ENCODE results near the gene FGA. TPM values are rescaled to one million over a fixed set of nuclear protein-coding genes. Genes with fewer than 3 reads are reported as not detected.

FGA gene
- total and polyA plus RNA-seq, 9 of the 15 experiments (the other 6 are each of a cell fraction or from before 2014, with no cell fraction given), result 0.04 to 2.5 (median 0.07) TPM; not detected in 5

DNA sequence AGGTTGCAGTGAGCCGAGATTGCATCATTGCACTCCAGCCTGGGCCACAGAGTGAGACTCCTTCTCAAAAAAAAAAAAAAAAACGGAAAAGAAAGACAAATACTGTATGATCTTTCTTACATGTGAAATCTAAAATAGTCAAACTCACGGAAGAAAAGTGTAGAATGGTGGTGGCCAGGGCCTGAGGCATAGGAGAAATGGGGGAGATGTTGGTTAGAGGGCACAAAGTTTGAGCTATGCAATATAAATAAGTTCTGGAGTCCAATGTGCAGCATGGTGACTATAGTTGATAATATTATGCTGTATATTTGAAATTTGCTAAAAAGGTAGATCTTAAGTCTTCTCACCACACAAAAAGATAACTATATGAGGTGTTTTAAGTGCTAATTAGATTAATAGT is 1.3 kb upstream of the FGA start:
- no peak for FAIRE-seq

More for the DNA sequence above, 1.3 kb upstream of the FGA start:
- Histone ChIP-seq H4K20me1 (replicated peaks; ENCODE audit: control insufficient read depth, insufficient read depth, low read length) (no peaks in the 10 kb centered on the region), H3K9me3 (replicated peaks; ENCODE audit: control insufficient read depth, insufficient read depth, low read depth, low read length) (no peaks in the 10 kb centered on the region), H3K79me2 (ENCODE audit: control insufficient read depth, insufficient read depth, low read length) (no peaks in the 10 kb centered on the region), H3K4me2 (ENCODE audit: insufficient read depth, low read length) (no peak overlapping the region), H3K27me3 (ENCODE audit: control insufficient read depth in 2 of 2, insufficient read depth in 2 of 2, low read length in 2 of 2) (0 out of 5 replicates have a peak, but pooled peaks cover 0 to 2% of the 10 kb centered on the region in 2 experiments), H3K9ac (ENCODE audit: insufficient read depth in 1 of 2, low read depth in 2 of 2, low read length in 2 of 2) (no peak overlapping the region), H2AFZ (ENCODE audit: low read depth, low read length) (no peak overlapping the region), H3K4me3 (no peak overlapping the region), H3K36me3 (ENCODE audit: control insufficient read depth, insufficient read depth, low read length) (no peaks in the 10 kb centered on the region), H3K4me1 (replicated peaks in 1 of 2; ENCODE audit: control insufficient read depth in 2 of 2, insufficient read depth in 2 of 2, low read length in 2 of 2) (no peaks in the 10 kb centered on the region), H3K9me1 (ENCODE audit: control insufficient read depth, insufficient read depth, low read length) (no peaks in the 10 kb centered on the region), H3K27ac (ENCODE audit: extremely low read depth, low read depth, low read length) (no peak overlapping the region)
- POLR2A ChIA-PET, result no interaction called here
- ATAC-seq, result no peak
- no peak for DNase-seq (ENCODE audit: extremely low read depth in 1 of 4, low spot score in 3 of 4)
- in situ Hi-C loops (cut with MboI), result no loop called here
- no peak for TF ChIP-seq ZNF408 (CRISPR knock-in tag; IDR thresholded peaks at IDR 0.05; ENCODE audit: low read depth)
- TF ChIP-seq KLF10 (CRISPR knock-in tag; IDR thresholded peaks at IDR 0.05), result no peak
- TF ChIP-seq PRPF4 (IDR thresholded peaks at IDR 0.05; ENCODE audit: insufficient read depth, low read depth, low read length, poor library complexity, severe bottlenecking), result no peak
- TF ChIP-seq, protein P1, sequence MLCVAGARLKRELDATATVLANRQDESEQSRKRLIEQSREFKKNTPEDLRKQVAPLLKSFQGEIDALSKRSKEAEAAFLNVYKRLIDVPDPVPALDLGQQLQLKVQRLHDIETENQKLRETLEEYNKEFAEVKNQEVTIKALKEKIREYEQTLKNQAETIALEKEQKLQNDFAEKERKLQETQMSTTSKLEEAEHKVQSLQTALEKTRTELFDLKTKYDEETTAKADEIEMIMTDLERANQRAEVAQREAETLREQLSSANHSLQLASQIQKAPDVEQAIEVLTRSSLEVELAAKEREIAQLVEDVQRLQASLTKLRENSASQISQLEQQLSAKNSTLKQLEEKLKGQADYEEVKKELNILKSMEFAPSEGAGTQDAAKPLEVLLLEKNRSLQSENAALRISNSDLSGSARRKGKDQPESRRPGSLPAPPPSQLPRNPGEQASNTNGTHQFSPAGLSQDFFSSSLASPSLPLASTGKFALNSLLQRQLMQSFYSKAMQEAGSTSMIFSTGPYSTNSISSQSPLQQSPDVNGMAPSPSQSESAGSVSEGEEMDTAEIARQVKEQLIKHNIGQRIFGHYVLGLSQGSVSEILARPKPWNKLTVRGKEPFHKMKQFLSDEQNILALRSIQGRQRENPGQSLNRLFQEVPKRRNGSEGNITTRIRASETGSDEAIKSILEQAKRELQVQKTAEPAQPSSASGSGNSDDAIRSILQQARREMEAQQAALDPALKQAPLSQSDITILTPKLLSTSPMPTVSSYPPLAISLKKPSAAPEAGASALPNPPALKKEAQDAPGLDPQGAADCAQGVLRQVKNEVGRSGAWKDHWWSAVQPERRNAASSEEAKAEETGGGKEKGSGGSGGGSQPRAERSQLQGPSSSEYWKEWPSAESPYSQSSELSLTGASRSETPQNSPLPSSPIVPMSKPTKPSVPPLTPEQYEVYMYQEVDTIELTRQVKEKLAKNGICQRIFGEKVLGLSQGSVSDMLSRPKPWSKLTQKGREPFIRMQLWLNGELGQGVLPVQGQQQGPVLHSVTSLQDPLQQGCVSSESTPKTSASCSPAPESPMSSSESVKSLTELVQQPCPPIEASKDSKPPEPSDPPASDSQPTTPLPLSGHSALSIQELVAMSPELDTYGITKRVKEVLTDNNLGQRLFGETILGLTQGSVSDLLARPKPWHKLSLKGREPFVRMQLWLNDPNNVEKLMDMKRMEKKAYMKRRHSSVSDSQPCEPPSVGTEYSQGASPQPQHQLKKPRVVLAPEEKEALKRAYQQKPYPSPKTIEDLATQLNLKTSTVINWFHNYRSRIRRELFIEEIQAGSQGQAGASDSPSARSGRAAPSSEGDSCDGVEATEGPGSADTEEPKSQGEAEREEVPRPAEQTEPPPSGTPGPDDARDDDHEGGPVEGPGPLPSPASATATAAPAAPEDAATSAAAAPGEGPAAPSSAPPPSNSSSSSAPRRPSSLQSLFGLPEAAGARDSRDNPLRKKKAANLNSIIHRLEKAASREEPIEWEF (CRISPR knock-in tag; IDR thresholded peaks at IDR 0.05), result no peak
- no peak for TF ChIP-seq ZNF121 (CRISPR knock-in tag; conservative IDR thresholded peaks at IDR 0.05)
- TF ChIP-seq SAFB2 (IDR thresholded peaks at IDR 0.05; ENCODE audit: borderline replicate concordance, low read depth, low read length, severe bottlenecking), result no peak
- TF ChIP-seq CC2D1A (IDR thresholded peaks at IDR 0.05), result no peak
- no peak for TF ChIP-seq CBX1 (IDR thresholded peaks at IDR 0.05; ENCODE audit: low read depth)
- TF ChIP-seq CHD4 (IDR thresholded peaks at IDR 0.05; ENCODE audit: insufficient read depth, insufficient replicate concordance, low read depth, low read length, poor library complexity, severe bottlenecking), result no peak
- TF ChIP-seq RHOXF2B (CRISPR knock-in tag; conservative IDR thresholded peaks at IDR 0.05), result no peak
- no peak for TF ChIP-seq TCFL5 (CRISPR knock-in tag; conservative IDR thresholded peaks at IDR 0.05)
- TF ChIP-seq, protein P2, sequence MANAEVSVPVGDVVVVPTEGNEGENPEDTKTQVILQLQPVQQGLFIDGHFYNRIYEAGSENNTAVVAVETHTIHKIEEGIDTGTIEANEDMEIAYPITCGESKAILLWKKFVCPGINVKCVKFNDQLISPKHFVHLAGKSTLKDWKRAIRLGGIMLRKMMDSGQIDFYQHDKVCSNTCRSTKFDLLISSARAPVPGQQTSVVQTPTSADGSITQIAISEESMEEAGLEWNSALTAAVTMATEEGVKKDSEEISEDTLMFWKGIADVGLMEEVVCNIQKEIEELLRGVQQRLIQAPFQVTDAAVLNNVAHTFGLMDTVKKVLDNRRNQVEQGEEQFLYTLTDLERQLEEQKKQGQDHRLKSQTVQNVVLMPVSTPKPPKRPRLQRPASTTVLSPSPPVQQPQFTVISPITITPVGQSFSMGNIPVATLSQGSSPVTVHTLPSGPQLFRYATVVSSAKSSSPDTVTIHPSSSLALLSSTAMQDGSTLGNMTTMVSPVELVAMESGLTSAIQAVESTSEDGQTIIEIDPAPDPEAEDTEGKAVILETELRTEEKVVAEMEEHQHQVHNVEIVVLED (CRISPR knock-in tag; IDR thresholded peaks at IDR 0.05), result no peak
- no peak for TF ChIP-seq YBX1 (IDR thresholded peaks at IDR 0.05)
- no peak for TF ChIP-seq ZNF57 (CRISPR knock-in tag; IDR thresholded peaks at IDR 0.05)
- no peak for TF ChIP-seq ZNF324 (CRISPR knock-in tag; IDR thresholded peaks at IDR 0.05)
- 0% methylated on average over 3 of the region's 3 CpGs for WGBS (ENCODE audit: insufficient coverage, low coverage, missing lambda C conversion rate)
- no TSS peak for BruUV-seq (replicated peaks)
- CTCF ChIA-PET (ENCODE audit: low intra/inter-chr PET ratio), result no interaction called here
- intact Hi-C loops (cut with micrococcal nuclease), result no loop called here

Measured in K562 (cell line).